Right atrium auricular region (tissue), 2 donors: Measurements from ENCODE around the gene OVOL3. TPM values are rescaled to one million over a fixed set of nuclear protein-coding genes. Genes with fewer than 3 reads are reported as not detected.

Experiments
- DNase-seq: peaks from one replicate; pipeline ENCODE4 v3.0.0-alpha.2; 2019; ENCODE audit warnings: low spot score
- H3K27ac ChIP-seq, 2 donors: fragments of 200-600 bp; sonication (generic); 1 replicate in 1 of 2; 2 replicates in 1 of 2; pipeline ENCODE4 v1.5.1; 2016 to 2019
- H3K27me3 ChIP-seq, 2 donors: fragments of 200-600 bp; sonication (generic); one replicate each; pipeline versions ENCODE4 v1.5.1 to v1.6.0; 2017 to 2019
- H3K36me3 ChIP-seq: fragments of 200-600 bp; sonication (generic); one replicate; pipeline ENCODE4 v1.5.1; 2016
- H3K4me1 ChIP-seq, 2 donors: fragments of 200-600 bp; sonication (generic); one replicate each; pipeline versions ENCODE4 v1.5.1 to v1.6.0; 2017 to 2019
- H3K4me3 ChIP-seq, 2 donors: fragments of 200-600 bp; sonication (generic); 1 replicate in 1 of 2; 2 replicates in 1 of 2; pipeline ENCODE4 v1.5.1; 2017 to 2019; ENCODE audit warnings: mild to moderate bottlenecking in 1 of 2, moderate library complexity in 1 of 2
- H3K9me3 ChIP-seq, 2 donors: fragments of 200-600 bp; sonication (generic); one replicate each; pipeline ENCODE4 v1.5.1; 2019
- total RNA-seq, 2 donors: library from RNA; depleted of rRNA; stranded (reverse); fragments of >200 nt; gene quantifications; one replicate each; pipeline ENCODE4 v1.1.0, GENCODE V29; 2016
- TF ChIP-seq, protein P1 (sequence below), 2 donors: fragments of 200-600 bp; sonication (generic); IDR thresholded peaks; one replicate each; pipeline ENCODE4 v1.5.1; 2019; ENCODE audit warnings: antibody characterized with exemption in 2 of 2

OVOL3 gene
- total RNA-seq, 2 donors from 2014 or later = not detected

DNA sequence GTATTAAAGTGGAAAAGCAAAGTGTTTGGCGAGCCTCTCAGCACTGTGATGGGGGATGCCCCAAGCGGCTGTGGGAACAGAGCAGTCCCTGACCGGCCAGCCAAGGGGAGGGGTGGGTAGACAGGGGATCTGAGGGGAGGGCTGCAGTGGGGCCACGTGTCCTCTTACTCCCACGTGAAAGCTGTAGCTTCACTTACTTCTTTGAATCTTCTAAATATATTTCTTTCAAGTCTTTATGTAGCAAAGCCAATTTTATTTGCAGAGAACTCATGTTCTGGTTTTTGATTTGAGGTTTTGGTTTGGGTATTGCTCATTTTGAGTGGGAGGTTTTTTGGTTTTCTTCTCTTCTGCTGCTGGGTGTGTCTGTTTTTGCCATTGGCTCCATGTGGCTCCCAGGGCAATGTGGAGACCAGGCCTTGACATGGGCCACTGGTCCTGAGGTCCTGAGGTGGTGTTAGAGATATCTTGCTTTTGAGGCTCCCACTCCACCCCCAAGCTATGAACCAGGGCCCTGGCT, 17.7 kb upstream of the OVOL3 start:
- TF ChIP-seq, protein P1, sequence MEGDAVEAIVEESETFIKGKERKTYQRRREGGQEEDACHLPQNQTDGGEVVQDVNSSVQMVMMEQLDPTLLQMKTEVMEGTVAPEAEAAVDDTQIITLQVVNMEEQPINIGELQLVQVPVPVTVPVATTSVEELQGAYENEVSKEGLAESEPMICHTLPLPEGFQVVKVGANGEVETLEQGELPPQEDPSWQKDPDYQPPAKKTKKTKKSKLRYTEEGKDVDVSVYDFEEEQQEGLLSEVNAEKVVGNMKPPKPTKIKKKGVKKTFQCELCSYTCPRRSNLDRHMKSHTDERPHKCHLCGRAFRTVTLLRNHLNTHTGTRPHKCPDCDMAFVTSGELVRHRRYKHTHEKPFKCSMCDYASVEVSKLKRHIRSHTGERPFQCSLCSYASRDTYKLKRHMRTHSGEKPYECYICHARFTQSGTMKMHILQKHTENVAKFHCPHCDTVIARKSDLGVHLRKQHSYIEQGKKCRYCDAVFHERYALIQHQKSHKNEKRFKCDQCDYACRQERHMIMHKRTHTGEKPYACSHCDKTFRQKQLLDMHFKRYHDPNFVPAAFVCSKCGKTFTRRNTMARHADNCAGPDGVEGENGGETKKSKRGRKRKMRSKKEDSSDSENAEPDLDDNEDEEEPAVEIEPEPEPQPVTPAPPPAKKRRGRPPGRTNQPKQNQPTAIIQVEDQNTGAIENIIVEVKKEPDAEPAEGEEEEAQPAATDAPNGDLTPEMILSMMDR (IDR thresholded peaks at IDR 0.05) = no peak

DNA sequence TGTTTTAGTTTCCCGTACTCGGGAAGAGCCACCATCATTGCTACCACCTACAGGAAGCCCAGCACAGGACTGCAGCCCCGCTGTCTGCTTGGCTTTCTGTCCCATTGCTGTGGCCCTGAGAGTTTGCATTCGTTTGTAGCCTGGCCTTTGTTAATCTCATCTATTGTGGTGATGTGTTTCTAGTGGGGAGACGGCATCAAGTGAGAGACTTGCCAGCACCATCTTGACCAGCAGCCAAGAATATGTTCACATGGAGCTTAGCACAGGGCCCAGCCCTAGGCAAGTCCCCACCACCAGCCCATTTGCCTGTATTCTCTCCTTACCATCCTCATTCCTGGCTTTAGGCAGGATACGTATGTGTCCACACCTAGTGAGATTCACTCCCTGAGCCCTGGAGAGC, 17.3 kb upstream of the OVOL3 start:
- H3K27ac ChIP-seq = peak overlapping the region; percentile 7 to 48

More for the DNA sequence above, 17.7 kb upstream of the OVOL3 start:
- no peak for DNase-seq
- Histone ChIP-seq H3K4me1 (peaks cover 0 to 9% of the 10 kb centered on the region in 2 donors), H3K27me3 (no peaks in the 10 kb centered on the region), H3K4me3 (no peak overlapping the region), H3K9me3 (no peaks in the 10 kb centered on the region), H3K27ac (peak overlapping the region; percentile 7 to 48), H3K36me3 (no peaks in the 10 kb centered on the region)

DNA sequence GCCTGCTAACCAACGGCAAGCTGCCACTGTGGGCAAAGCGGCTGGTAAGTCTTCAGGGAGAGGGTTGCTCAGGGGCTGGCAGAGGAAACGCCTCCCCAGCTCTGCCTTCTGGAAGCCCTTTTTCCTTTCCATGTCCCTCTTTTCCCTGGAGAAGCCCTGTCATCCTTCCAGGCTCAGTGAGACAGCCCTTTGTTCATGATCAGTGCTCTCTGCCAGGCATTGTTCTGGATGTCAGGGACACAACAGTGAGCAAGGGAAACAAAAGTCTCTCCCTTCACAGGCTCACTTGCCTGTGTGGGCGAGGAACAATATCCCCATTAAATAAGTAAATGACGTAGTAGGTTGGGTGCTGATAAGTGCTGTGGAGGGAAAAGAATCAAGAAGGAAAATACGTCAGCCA, 13.9 kb upstream of the OVOL3 start:
- DNase-seq = no peak
- Histone ChIP-seq H3K27ac (no peak overlapping the region), H3K27me3 (no peaks in the 10 kb centered on the region), H3K36me3 (no peaks in the 10 kb centered on the region), H3K4me1 (peaks cover 0 to 35% of the 10 kb centered on the region in 2 donors), H3K9me3 (no peaks in the 10 kb centered on the region), H3K4me3 (no peak overlapping the region)
- TF ChIP-seq, protein P1 (IDR thresholded peaks at IDR 0.05) = no peak

More for the DNA sequence above, 17.3 kb upstream of the OVOL3 start:
- H3K4me1 ChIP-seq = peaks cover 0 to 9% of the 10 kb centered on the region in 2 donors
- TF ChIP-seq, protein P1 (IDR thresholded peaks at IDR 0.05) = no peak
- no peak for DNase-seq
- H3K9me3 ChIP-seq = no peaks in the 10 kb centered on the region
- H3K27me3 ChIP-seq = no peaks in the 10 kb centered on the region
- no peaks in the 10 kb centered on the region for H3K36me3 ChIP-seq
- no peak overlapping the region for H3K4me3 ChIP-seq

DNA sequence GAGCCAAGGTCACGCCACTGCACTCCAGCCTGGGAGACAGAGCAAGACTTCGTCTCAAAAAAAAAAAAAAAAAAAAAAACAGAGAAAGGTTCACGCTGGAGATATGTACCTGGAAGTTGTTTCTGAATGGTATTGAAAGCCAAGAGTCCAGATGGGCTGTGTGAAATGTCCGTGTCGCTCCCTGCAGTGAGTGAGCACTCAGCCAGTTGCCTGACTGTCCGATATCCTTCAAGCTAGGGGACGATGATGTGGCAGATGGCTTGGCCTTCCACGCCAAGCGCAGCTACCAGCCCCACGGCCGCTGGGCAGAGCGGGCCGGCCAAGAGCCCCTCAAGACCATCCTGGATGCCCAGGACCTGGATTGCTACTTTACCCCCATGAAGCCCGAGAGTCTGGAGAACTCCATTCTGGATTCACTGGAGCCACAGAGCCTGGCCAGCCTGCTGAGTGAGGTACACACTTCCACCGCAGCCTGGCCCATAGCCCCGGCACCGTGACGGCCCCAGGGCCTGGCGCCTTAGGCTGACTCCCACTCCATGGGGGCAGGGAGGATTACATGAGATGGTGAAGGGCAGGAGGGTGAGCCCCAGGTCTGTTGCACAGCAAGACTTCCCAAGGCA, 11.7 kb upstream of the OVOL3 start:
- H3K27me3 ChIP-seq = no peaks in the 10 kb centered on the region
- H3K27ac ChIP-seq = peak overlapping the region; percentile 72 to 81
- no peak for DNase-seq
- H3K4me3 ChIP-seq = no peak overlapping the region
- no peaks in the 10 kb centered on the region for H3K36me3 ChIP-seq
- peaks cover 0 to 27% of the 10 kb centered on the region in 2 donors for H3K4me1 ChIP-seq
- H3K9me3 ChIP-seq = no peaks in the 10 kb centered on the region
- TF ChIP-seq, protein P1 (IDR thresholded peaks at IDR 0.05) = no peak

DNA sequence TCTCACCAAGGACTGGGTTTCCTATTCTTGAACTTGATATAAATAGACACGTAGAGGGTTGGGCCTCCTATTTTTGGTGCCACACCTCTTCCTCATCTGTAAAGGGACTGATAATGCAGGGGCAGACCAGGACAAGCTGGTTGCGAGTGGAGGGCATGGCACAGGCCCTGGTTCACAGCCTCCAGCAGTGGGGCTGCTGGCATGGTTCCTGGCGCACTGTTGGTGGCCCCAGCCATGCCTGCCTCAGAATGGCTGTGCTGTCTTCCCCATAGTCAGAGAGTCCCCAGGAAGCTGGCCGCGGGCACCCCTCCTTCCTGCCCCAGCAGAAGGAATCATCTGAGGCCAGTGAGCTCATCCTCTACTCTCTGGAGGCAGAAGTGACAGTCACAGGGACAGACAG, 10.5 kb upstream of the OVOL3 start:
- Histone ChIP-seq H3K27me3 (no peaks in the 10 kb centered on the region), H3K27ac (peak overlapping the region; percentile 72 to 81), H3K9me3 (no peaks in the 10 kb centered on the region), H3K4me3 (peak overlapping the region in 1 of 2 donors; percentile 40), H3K36me3 (no peaks in the 10 kb centered on the region), H3K4me1 (peaks cover 0 to 27% of the 10 kb centered on the region in 2 donors)
- DNase-seq = no peak
- TF ChIP-seq, protein P1 (IDR thresholded peaks at IDR 0.05) = no peak
